PC-9 (cell line): Measurements from ENCODE around the gene EPB42. TPM values are rescaled to one million over a fixed set of nuclear protein-coding genes. Genes with fewer than 3 reads are reported as not detected.

Experiments used
- BruUV-seq: library from RNA; stranded (reverse); fragments of 400-500 nt; replicated peaks from 2 replicates; lab custom pipeline; 2021; lab: Mats Ljungman, UMichigan
- CTCF ChIA-PET: fragments of 300-600 bp; sonication (Branson Sonifier 250); formaldehyde crosslinking; loops from one replicate; lab custom pipeline; 2022; ENCODE audit warnings: antibody characterized with exemption; lab: Charles Lee
- POLR2A ChIA-PET: fragments of 300-600 bp; sonication (Branson Sonifier 250); formaldehyde crosslinking; loops from one replicate; lab custom pipeline; 2022; ENCODE audit warnings: antibody characterized with exemption; ENCODE audit not compliant: unreplicated experiment; lab: Charles Lee
- DNase-seq, 2 experiments: peaks; one replicate each; pipeline versions ENCODE4 v3.0.0 to v3.0.0-alpha.2; 2015 to 2022; ENCODE audit warnings: mixed read lengths in 1 of 2
- H2AFZ ChIP-seq: fragments of 200-600 bp; sonication (generic); 2 replicates; pipeline ENCODE4 v1.8.1; 2017; ENCODE audit warnings: antibody characterized with exemption
- H3F3A ChIP-seq: fragments of 200-600 bp; sonication (generic); 2 replicates; pipeline ENCODE4 v1.8.1; 2017; ENCODE audit warnings: antibody characterized with exemption, mild to moderate bottlenecking, low read depth; ENCODE audit not compliant: insufficient read depth
- H3K27ac ChIP-seq: fragments of 200-600 bp; sonication (generic); 2 replicates; pipeline ENCODE4 v1.6.1; 2016; ENCODE audit warnings: mixed run types
- H3K27me3 ChIP-seq: fragments of 200-600 bp; sonication (generic); 2 replicates; pipeline ENCODE4 v1.6.1; 2016; ENCODE audit warnings: low read depth, mixed run types; ENCODE audit not compliant: insufficient read depth
- H3K36me3 ChIP-seq: fragments of 200-600 bp; sonication (generic); 2 replicates; pipeline ENCODE4 v1.6.1; 2016; ENCODE audit warnings: low read depth, mixed run types
- H3K4me1 ChIP-seq: fragments of 200-600 bp; sonication (generic); replicated peaks from 2 replicates; pipeline ENCODE4 v1.6.1; 2016; ENCODE audit warnings: mixed run types; ENCODE audit not compliant: insufficient read depth
- H3K4me2 ChIP-seq: fragments of 200-600 bp; sonication (generic); 2 replicates; pipeline ENCODE4 v1.6.1; 2017; ENCODE audit warnings: mixed run types
- H3K4me3 ChIP-seq: fragments of 200-600 bp; sonication (generic); 2 replicates; pipeline ENCODE4 v1.6.1; 2016; ENCODE audit warnings: mixed run types
- H3K79me2 ChIP-seq: fragments of 200-600 bp; sonication (generic); 2 replicates; pipeline ENCODE4 v1.6.1; 2017; ENCODE audit warnings: low read depth, mixed run types
- H3K9me2 ChIP-seq: fragments of 200-600 bp; sonication (generic); 2 replicates; pipeline ENCODE4 v1.8.1; 2017; ENCODE audit warnings: mild to moderate bottlenecking; ENCODE audit not compliant: insufficient read depth
- H3K9me3 ChIP-seq: fragments of 200-600 bp; sonication (generic); 2 replicates; pipeline ENCODE4 v1.8.1; 2016; ENCODE audit warnings: low read depth; ENCODE audit not compliant: insufficient read depth
- H4K20me1 ChIP-seq: fragments of 200-600 bp; sonication (generic); 2 replicates; pipeline ENCODE4 v1.8.1; 2017; ENCODE audit not compliant: insufficient read depth
- EZH2 ChIP-seq: fragments of 200-600 bp; sonication (generic); IDR thresholded peaks from 2 replicates; pipeline ENCODE4 v1.8.0; 2017; ENCODE audit warnings: antibody characterized with exemption, low read depth
- intact Hi-C: fragments of 100-400 bp; cut with micrococcal nuclease; formaldehyde crosslinking; loops from one replicate; pipeline ENCODE4 v1.10.0; 2022; ENCODE audit not compliant: unreplicated experiment
- total RNA-seq: library from RNA; stranded (reverse); gene quantifications from 2 replicates; pipeline ENCODE4 v1.2.3, GENCODE V29; 2021
- TF ChIP-seq, protein P1 (sequence below): fragments of 200-600 bp; sonication (generic); conservative IDR thresholded peaks from 2 replicates; pipeline ENCODE4 v1.6.1; 2017; ENCODE audit warnings: mixed run types, antibody characterized with exemption, mild to moderate bottlenecking, moderate library complexity

EPB42 gene
- total RNA-seq, 1 experiment from 2014 or later: not detected

DNA sequence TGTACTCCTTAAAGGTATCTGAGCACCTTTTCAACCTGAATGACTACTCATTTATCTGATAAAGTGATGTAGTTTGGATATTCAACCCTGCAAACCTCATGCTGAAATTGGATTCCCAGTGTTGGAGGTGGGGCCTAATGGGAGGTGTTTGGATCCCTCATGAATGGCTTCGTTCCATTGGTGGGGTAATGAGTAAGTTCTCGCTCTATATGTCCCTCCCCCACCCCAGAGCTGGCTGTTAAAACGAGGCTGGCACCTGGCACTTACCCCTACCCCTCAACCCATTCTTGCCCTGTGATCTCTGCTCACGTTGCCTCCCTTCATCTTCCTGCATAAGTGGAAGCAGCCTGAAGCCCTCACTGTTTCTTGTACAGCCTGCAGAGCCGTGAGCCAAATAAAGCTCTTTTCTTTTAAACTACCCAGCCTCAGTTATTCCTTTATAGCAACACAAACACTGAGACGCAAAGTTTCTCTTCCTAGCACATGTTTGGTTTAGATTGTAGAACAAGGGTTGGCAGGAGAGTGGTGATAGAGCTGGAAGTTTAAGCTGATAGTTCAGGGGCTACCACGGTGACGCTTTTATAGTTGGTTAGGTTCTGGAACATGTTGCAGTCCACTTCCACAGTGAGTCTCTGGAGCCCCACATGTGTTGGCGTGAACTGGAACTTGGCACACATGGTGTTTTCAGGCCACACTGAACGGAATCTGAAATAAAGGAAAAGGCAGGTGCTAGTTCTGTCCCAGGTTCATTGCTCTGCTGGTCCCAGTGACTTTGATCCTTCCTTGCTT is 23.9 kb downstream of the EPB42 start:
- intact Hi-C loops: no loop called here
- TF ChIP-seq, protein P1, sequence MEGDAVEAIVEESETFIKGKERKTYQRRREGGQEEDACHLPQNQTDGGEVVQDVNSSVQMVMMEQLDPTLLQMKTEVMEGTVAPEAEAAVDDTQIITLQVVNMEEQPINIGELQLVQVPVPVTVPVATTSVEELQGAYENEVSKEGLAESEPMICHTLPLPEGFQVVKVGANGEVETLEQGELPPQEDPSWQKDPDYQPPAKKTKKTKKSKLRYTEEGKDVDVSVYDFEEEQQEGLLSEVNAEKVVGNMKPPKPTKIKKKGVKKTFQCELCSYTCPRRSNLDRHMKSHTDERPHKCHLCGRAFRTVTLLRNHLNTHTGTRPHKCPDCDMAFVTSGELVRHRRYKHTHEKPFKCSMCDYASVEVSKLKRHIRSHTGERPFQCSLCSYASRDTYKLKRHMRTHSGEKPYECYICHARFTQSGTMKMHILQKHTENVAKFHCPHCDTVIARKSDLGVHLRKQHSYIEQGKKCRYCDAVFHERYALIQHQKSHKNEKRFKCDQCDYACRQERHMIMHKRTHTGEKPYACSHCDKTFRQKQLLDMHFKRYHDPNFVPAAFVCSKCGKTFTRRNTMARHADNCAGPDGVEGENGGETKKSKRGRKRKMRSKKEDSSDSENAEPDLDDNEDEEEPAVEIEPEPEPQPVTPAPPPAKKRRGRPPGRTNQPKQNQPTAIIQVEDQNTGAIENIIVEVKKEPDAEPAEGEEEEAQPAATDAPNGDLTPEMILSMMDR: no peak
- TF ChIP-seq EZH2: no peak
- H3K9me2 ChIP-seq: no peaks in the 10 kb centered on the region
- POLR2A ChIA-PET: no interaction called here
- H3K36me3 ChIP-seq: 0 out of 2 replicates have a peak, but pooled peaks cover 8% of the 10 kb centered on the region
- no peaks in the 10 kb centered on the region for H4K20me1 ChIP-seq
- no peak overlapping the region for H3K4me3 ChIP-seq
- H3K4me1 ChIP-seq: no peaks in the 10 kb centered on the region
- H3F3A ChIP-seq: no peaks in the 10 kb centered on the region
- CTCF ChIA-PET: no interaction called here
- H3K9me3 ChIP-seq: no peaks in the 10 kb centered on the region
- BruUV-seq: no TSS peak
- no peak for DNase-seq
- H3K4me2 ChIP-seq: no peak overlapping the region
- H3K27me3 ChIP-seq: no peaks in the 10 kb centered on the region
- no peaks in the 10 kb centered on the region for H3K79me2 ChIP-seq
- H2AFZ ChIP-seq: no peak overlapping the region
- H3K27ac ChIP-seq: no peak overlapping the region

DNA sequence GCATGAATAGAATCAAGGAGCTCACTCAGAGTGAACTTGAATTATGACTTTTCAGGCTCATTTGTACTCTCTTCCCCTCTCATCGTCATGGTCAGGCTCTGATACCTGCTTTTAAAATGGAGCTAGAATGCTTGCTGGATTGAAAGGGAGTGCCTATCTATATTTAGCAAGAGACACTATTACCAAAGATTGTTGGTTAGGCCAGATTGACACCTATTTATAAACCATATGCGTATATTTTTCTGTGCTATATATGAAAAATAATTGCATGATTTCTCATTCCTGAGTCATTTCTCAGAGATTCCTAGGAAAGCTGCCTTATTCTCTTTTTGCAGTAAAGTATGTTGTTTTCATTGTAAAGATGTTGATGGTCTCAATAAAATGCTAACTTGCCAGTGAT is 26.0 kb downstream of the EPB42 start:
- Histone ChIP-seq H3K4me2 (no peak overlapping the region), H3K27me3 (no peaks in the 10 kb centered on the region), H3K79me2 (no peaks in the 10 kb centered on the region), H4K20me1 (no peaks in the 10 kb centered on the region), H3K27ac (no peak overlapping the region), H3K9me2 (no peaks in the 10 kb centered on the region), H3K4me3 (no peak overlapping the region), H3K36me3 (0 out of 2 replicates have a peak, but pooled peaks cover 14% of the 10 kb centered on the region), H2AFZ (no peak overlapping the region), H3F3A (no peaks in the 10 kb centered on the region), H3K9me3 (no peaks in the 10 kb centered on the region), H3K4me1 (no peaks in the 10 kb centered on the region)
- BruUV-seq: no TSS peak
- DNase-seq: no peak
- ChIA-PET POLR2A (interaction anchor here (0.6 kb wide), 1 partner anchor 17 kb away, joined by 3 read pairs; no protein-coding TSS in a partner anchor), CTCF (no interaction called here)
- TF ChIP-seq EZH2: no peak
- TF ChIP-seq, protein P1: no peak
- intact Hi-C loops: no loop called here

GRCh38 chr15:43193710-43194109 is 27.1 kb downstream of the EPB42 start:
- no peak for TF ChIP-seq EZH2
- TF ChIP-seq, protein P1: no peak
- H4K20me1 ChIP-seq: no peaks in the 10 kb centered on the region
- no peaks in the 10 kb centered on the region for H3K27me3 ChIP-seq
- 0 out of 2 replicates have a peak, but pooled peaks cover 14% of the 10 kb centered on the region for H3K36me3 ChIP-seq
- no peaks in the 10 kb centered on the region for H3K79me2 ChIP-seq
- no peaks in the 10 kb centered on the region for H3K9me2 ChIP-seq
- no peak for DNase-seq
- no peak overlapping the region for H3K4me3 ChIP-seq
- no peaks in the 10 kb centered on the region for H3K9me3 ChIP-seq
- BruUV-seq: no TSS peak
- H3K4me1 ChIP-seq: no peaks in the 10 kb centered on the region
- CTCF ChIA-PET: interaction anchor here (0.6 kb wide), 1 partner anchor 471 kb away, joined by 3 read pairs; no protein-coding TSS in a partner anchor
- no peak overlapping the region for H2AFZ ChIP-seq
- H3F3A ChIP-seq: no peaks in the 10 kb centered on the region
- no peak overlapping the region for H3K4me2 ChIP-seq
- POLR2A ChIA-PET: no interaction called here
- H3K27ac ChIP-seq: no peak overlapping the region
- intact Hi-C loops: no loop called here
